ENCODE data around the gene PRPH. TPM values are rescaled to one million over a fixed set of nuclear protein-coding genes. Genes with fewer than 3 reads are reported as not detected.
A peak's percentile ranks its signal among the peaks of the same experiment; 100 is the strongest.

The PRPH gene
- total and polyA plus RNA-seq, 2 experiments from 2014 or later = not detected

DNA sequence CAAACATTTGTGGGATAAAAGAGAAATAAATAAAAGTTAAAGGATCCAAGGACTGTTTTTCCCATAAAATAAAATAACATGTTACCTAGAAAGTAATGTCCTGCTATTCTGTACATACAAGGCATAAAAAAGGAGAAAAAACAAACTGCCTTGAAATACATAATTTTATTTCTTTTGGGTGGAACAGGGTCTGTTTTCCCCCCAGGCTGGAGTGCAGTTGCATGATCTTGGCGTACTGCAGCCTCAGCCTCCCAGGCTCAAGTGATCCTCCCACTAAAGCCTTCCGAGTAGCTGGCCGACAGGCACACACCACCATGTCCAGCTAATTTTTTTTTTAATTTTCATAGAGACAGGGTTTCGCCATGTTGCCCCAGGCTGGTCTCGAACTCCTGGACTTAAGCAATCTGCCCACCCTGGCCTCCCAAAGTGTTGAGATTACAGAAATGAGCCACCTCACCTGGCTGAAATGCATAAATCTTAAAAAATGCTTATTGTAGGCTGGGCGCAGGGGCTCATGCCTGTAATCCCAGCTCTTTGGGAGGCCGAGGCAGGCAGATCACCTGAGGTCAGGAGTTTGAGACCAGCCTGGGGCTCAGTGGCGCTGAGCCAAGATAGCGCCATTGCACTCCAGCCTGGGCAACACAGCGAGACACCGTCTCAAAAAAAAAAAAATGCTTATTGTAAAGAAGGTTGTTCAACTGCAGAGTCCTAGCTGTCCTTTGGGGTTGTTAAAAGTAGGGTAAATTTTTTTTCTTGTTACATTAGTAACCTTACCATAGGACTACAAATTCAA, 34.2 kb upstream of the PRPH start:
- peaks cover 33% of the 10 kb centered on the region for H3K4me1 ChIP-seq (ENCODE audit: insufficient read depth)
- peak overlapping the region; percentile 47 for H3K9ac ChIP-seq
- H3K27ac ChIP-seq = peak overlapping the region; percentile 61
- H3K4me3 ChIP-seq = 0 out of 2 replicates have a peak overlapping the region, but pooled peaks have one; percentile 19
- in situ Hi-C loops (cut with MboI) = no loop called here
- no peaks in the 10 kb centered on the region for H3K9me2 ChIP-seq (ENCODE audit: insufficient read depth)
- H3K79me2 ChIP-seq (ENCODE audit: insufficient read depth) = peaks cover 37% of the 10 kb centered on the region
- no peaks in the 10 kb centered on the region for H3K9me3 ChIP-seq (ENCODE audit: low read depth)
- H2AFZ ChIP-seq = peak overlapping the region; percentile 54
- peak overlapping the region; percentile 69 for H3K4me2 ChIP-seq (ENCODE audit: unreplicated experiment)
- no peaks in the 10 kb centered on the region for H3K36me3 ChIP-seq (ENCODE audit: low read depth)
- no peak for TF ChIP-seq EZH2phosphoT487 (IDR thresholded peaks at IDR 0.05; ENCODE audit: insufficient read depth, low read depth)
- TF ChIP-seq EZH2 (IDR thresholded peaks at IDR 0.05; ENCODE audit: insufficient read depth, poor library complexity, severe bottlenecking) = no peak
- no peaks in the 10 kb centered on the region for H3K27me3 ChIP-seq (replicated peaks; ENCODE audit: insufficient read depth)
- H3F3A ChIP-seq (ENCODE audit: insufficient read depth) = peaks cover 36% of the 10 kb centered on the region
- DNase-seq = no peak
- no peaks in the 10 kb centered on the region for H4K20me1 ChIP-seq (ENCODE audit: insufficient read depth)
- WGBS, 2 experiments (ENCODE audit: low coverage in 1 of 2, low lambda C conversion rate in 2 of 2, missing lambda C conversion rate in 2 of 2) = 88 to 93% methylated on average over 11 of the region's 11 CpGs

DNA sequence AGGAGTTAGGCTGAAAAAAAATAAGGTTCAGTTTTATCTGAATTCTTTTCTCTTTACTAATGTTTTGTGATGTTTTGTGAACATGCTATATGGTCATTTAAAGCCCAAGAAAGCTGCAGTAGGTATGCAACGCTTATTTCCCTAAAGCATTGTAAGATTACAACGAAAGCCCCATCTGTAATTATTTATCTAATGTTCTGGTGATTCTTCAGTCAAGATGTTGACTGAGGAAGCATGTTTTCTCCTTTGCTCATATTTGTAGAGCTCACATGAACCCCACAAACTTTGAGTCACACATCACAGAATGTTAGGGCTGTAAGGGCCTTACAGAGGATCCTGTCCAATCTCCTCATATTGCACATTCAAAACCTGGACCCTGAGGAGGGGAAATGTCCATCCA, 33.2 kb upstream of the PRPH start:
- no peaks in the 10 kb centered on the region for H3K27me3 ChIP-seq (replicated peaks; ENCODE audit: insufficient read depth)
- H3K27ac ChIP-seq = peak overlapping the region; percentile 48
- no peak overlapping the region for H3K4me3 ChIP-seq
- peak overlapping the region; percentile 10 for H3K4me2 ChIP-seq (ENCODE audit: unreplicated experiment)
- no peaks in the 10 kb centered on the region for H3K9me3 ChIP-seq (ENCODE audit: low read depth)
- peaks cover 46% of the 10 kb centered on the region for H3F3A ChIP-seq (ENCODE audit: insufficient read depth)
- in situ Hi-C loops (cut with MboI) = no loop called here
- WGBS, 2 experiments (ENCODE audit: low coverage in 1 of 2, low lambda C conversion rate in 2 of 2, missing lambda C conversion rate in 2 of 2) = 45 to 62% methylated on average over 2 of the region's 2 CpGs
- peaks cover 33% of the 10 kb centered on the region for H3K4me1 ChIP-seq (ENCODE audit: insufficient read depth)
- H4K20me1 ChIP-seq (ENCODE audit: insufficient read depth) = no peaks in the 10 kb centered on the region
- DNase-seq = peak; percentile 77
- TF ChIP-seq EZH2 (IDR thresholded peaks at IDR 0.05; ENCODE audit: insufficient read depth, poor library complexity, severe bottlenecking) = no peak
- no peak for TF ChIP-seq EZH2phosphoT487 (IDR thresholded peaks at IDR 0.05; ENCODE audit: insufficient read depth, low read depth)
- H3K9me2 ChIP-seq (ENCODE audit: insufficient read depth) = no peaks in the 10 kb centered on the region
- H3K36me3 ChIP-seq (ENCODE audit: low read depth) = peaks cover 8% of the 10 kb centered on the region; the same call in 1 of the 2 replicates
- peaks cover 46% of the 10 kb centered on the region for H3K79me2 ChIP-seq (ENCODE audit: insufficient read depth)
- H2AFZ ChIP-seq = no peak overlapping the region
- H3K9ac ChIP-seq = peak overlapping the region; percentile 13

DNA sequence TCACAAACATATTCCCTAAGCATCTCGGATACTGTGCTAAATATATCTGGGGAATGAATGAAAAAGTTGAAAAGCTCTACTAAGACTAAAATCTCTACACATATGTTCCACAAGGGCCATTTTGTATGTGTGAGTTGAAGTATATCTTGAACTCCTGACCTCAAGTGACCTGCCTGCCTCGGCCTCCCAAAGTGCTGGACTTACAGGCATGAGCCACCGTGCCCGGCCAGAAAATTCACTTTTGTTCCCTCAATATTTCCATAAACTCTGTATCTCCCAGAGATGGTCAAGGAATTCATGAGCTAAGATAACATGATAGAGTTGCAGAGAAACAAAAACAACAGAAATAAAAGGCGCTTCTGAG, 31.6 kb upstream of the PRPH start:
- Histone ChIP-seq H2AFZ (no peak overlapping the region), H4K20me1 (ENCODE audit: insufficient read depth) (no peaks in the 10 kb centered on the region), H3K4me1 (ENCODE audit: insufficient read depth) (peaks cover 50% of the 10 kb centered on the region), H3K9me2 (ENCODE audit: insufficient read depth) (no peaks in the 10 kb centered on the region), H3K9me3 (ENCODE audit: low read depth) (no peaks in the 10 kb centered on the region), H3F3A (ENCODE audit: insufficient read depth) (peaks cover 62% of the 10 kb centered on the region), H3K27me3 (replicated peaks; ENCODE audit: insufficient read depth) (no peaks in the 10 kb centered on the region), H3K4me3 (peak overlapping the region; percentile 94), H3K79me2 (ENCODE audit: insufficient read depth) (peaks cover 63% of the 10 kb centered on the region), H3K27ac (no peak overlapping the region), H3K9ac (no peak overlapping the region), H3K36me3 (ENCODE audit: low read depth) (peaks cover 11% of the 10 kb centered on the region; the same call in 1 of the 2 replicates), H3K4me2 (ENCODE audit: unreplicated experiment) (peak overlapping the region; percentile 75)
- DNase-seq = no peak
- no peak for TF ChIP-seq EZH2 (IDR thresholded peaks at IDR 0.05; ENCODE audit: insufficient read depth, poor library complexity, severe bottlenecking)
- no peak for TF ChIP-seq EZH2phosphoT487 (IDR thresholded peaks at IDR 0.05; ENCODE audit: insufficient read depth, low read depth)
- in situ Hi-C loops (cut with MboI) = no loop called here
- WGBS, 2 experiments (ENCODE audit: low coverage in 1 of 2, low lambda C conversion rate in 2 of 2, missing lambda C conversion rate in 2 of 2) = 91 to 93% methylated on average over 5 of the region's 5 CpGs

DNA sequence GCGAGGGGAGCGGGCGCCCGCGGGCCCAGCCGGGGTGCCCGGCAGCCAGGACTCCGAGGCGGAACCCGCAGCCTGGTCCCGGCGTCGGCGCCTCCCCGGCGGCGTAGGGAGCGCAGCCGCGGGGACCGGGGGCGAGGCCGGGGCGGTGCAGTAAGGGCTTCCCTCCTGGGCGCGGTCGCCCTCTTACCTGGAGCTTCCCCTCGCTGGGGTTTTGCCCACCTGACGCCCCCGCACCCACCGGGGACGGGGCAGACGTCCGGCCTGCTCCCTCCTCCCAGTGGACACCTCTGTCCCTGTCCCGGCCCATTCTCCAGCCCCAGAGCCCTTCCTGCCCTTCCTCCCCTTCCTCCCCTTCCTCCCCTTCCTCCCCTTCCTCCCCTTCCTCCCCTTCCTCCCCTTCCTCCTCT, 30.5 kb upstream of the PRPH start:
- DNase-seq = peak; percentile 70

More for the DNA sequence above, 30.5 kb upstream of the PRPH start:
- Histone ChIP-seq H3K9me2 (ENCODE audit: insufficient read depth) (no peaks in the 10 kb centered on the region), H3K27ac (peak overlapping the region; percentile 99), H3F3A (ENCODE audit: insufficient read depth) (peaks cover 71% of the 10 kb centered on the region), H3K4me3 (peak overlapping the region; percentile 94), H3K4me2 (ENCODE audit: unreplicated experiment) (peak overlapping the region; percentile 75), H2AFZ (peak overlapping the region; percentile 43), H3K4me1 (ENCODE audit: insufficient read depth) (peaks cover 59% of the 10 kb centered on the region), H3K27me3 (replicated peaks; ENCODE audit: insufficient read depth) (no peaks in the 10 kb centered on the region), H3K36me3 (ENCODE audit: low read depth) (peaks cover 12% of the 10 kb centered on the region; the same call in 1 of the 2 replicates), H3K79me2 (ENCODE audit: insufficient read depth) (peaks cover 62% of the 10 kb centered on the region), H3K9me3 (ENCODE audit: low read depth) (no peaks in the 10 kb centered on the region), H3K9ac (peak overlapping the region; percentile 99), H4K20me1 (ENCODE audit: insufficient read depth) (peaks cover 5% of the 10 kb centered on the region; the same call in 1 of the 2 replicates)
- in situ Hi-C loops (cut with MboI) = no loop called here
- no peak for TF ChIP-seq EZH2 (IDR thresholded peaks at IDR 0.05; ENCODE audit: insufficient read depth, poor library complexity, severe bottlenecking)
- TF ChIP-seq EZH2phosphoT487 (IDR thresholded peaks at IDR 0.05; ENCODE audit: insufficient read depth, low read depth) = no peak
- 2 to 3% methylated on average over 7 to 25 of the region's 35 CpGs for WGBS, 2 experiments (ENCODE audit: low coverage in 1 of 2, low lambda C conversion rate in 2 of 2, missing lambda C conversion rate in 2 of 2)

All from GM23248 (cell line).